Nucleus accumbens (tissue), 56 donors: ENCODE results near the gene PKDREJ.
"Not testable (repeated sequence)": the region's sequence is repeated elsewhere in the genome, so short reads cannot be mapped to it uniquely, and the experiment has no call there.

ENCODE experiments used
- DNase-seq, 56 donors: peaks; one replicate each; lab custom pipeline; 2025; lab: John Stamatoyannopoulos, UW

Gene PKDREJ

GRCh38 chr22:46272762-46273431 lies 9.8 kb upstream of the PKDREJ start:
- DNase-seq = no peak

GRCh38 chr22:46272196-46272595 lies 9.1 kb upstream of the PKDREJ start:
- no peak for DNase-seq

DNA sequence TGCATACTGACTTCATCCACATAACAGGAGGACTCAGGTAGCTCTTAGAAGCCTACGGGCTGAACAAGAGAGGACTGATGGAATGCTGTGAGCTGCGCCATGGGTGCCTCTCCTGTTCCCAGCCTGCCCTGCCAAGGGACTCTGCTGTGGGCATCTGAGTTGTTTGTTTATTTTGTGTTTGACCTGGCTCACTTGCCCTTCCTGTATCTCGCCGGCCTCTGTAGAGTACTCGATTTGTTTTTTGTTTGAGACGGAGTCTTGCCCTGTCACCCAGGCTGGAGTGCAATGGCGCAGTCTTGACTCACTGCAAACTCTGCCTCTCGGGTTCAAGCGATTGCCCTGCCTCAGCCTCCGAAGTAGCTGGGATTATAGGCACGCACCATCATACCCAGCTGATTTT lies 6.4 kb upstream of the PKDREJ start:
- no peak for DNase-seq

DNA sequence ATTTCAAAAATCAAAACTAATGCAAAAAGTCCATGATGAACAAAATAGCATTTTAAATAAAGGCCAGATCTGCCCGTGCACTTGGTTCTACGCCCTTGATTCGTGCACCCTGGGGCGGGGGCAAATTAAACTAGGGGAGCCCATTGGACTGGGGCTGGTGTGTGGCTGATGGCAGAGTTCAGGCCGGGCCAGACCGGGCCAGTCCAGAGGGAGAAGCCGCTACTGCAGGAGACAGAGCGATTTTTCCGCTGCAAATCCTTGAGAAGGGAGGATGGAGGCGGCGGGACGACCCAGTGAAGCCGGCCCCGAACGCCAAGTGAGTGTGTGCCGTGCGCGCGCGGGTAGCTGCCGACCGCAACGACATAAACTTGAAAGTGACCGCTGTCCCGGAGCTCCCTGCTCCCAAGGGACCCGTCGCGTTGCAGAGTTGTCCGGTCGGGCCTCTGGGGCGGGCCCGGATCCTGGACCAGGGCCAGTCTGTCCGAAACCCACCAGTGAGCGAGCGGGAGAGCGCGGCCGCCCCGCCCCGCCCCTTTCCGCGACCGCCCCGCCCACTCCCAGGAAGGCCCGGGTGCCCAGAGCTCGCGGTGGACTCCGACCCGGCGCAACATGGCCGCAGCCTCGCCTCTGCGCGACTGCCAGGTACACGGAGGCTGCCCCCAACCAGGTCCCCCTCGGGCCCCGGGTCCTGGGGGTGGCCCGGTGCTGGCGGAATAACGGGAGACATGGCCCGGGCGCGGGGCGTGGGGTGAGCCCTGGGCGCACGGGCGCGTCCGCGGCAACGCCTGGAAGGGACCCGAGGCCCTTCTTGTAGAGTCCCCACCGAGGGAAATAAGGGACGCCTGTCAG lies 4.5 kb upstream of the PKDREJ start, which contains the start of gene TTC38:
TSS of gene TTC38 (plus strand) at position 578 of the 849 bp plus-strand sequence. CDS start at position 610, 32 bp downstream.
- DNase-seq = peak in 55 of 56 donors; percentile 24 to 91 (median 77)

DNA sequence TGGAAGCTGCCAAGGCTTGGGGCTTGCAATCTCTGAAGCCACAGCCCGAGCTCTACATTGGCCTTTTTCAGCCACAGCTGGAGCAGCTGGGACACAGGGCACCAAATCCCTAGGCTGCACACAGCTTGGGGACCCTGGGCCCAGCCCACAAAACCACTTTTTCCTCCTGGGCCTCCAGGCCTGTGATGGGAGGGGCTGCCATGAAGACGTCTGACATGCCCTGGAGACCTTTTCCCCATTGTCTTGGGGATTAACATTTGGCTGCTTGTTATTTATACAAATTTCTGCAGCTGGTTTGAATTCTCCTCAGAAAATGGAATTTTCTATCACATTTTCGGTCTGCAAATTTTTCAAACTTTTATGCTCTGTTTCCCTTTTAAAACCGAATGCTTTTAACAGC lies 2.5 kb upstream of the PKDREJ start:
- DNase-seq = not testable (repeated sequence)

- DNase-seq = not testable (repeated sequence)
Measured at GRCh38 chr22:46264520-46264919, 1.4 kb upstream of the PKDREJ start.

GRCh38 chr22:46262449-46263215 lies 511 bp downstream of the PKDREJ start:
- DNase-seq = peak in 18 of 56 donors; percentile 4 to 39 (median 18)

GRCh38 chr22:46260038-46260437 lies 3.1 kb downstream of the PKDREJ start:
- no peak for DNase-seq

DNA sequence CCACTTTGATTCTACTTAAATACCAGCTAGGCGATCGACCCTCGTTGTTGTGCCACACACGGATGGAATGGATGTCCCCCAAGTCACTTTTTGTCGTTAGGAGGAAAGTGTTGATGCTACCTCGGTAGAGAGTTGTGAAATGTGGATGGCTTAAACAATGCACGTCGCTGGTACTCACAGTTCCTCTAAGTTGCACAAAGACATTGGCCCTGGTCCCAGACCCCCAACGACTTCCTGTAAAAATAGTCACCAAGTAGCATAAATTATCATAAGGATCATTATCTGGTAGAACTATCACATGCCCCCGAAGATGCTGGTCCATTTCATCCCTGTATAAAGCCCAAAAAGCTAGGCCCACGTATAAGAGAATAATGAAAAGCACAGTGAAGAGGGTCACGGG lies 3.8 kb downstream of the PKDREJ start:
- no peak for DNase-seq

DNA sequence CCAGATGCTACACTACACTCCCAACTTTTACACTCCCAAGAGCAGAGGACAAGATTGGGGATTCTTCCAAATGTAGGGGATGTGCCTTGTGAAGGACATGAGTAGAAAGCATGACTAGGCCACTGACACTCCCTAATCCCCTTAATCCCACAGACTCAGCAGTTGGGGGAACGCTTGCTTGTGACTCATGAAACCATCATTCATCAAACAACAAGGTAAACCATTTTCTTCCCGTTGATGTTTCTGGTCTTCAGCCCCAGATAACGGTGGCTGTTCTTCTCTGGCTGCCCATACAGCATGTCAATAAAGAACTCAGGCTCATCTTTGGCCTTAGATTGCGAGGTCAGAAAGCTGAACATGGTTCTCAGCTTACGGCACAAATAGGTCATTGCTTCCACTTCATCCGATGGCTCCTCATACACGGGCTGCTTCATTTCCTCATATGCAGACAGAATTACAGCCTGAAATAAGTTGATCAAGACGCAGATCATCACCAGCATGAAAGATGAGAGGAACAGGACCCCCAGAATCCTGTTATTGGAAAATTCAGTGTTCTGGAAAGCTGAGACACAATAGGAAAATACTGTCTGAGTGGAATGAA lies 6.7 kb downstream of the PKDREJ start:
- DNase-seq = no peak

- DNase-seq = no peak
Measured at GRCh38 chr22:46251816-46252380, 11.2 kb downstream of the PKDREJ start.

DNA sequence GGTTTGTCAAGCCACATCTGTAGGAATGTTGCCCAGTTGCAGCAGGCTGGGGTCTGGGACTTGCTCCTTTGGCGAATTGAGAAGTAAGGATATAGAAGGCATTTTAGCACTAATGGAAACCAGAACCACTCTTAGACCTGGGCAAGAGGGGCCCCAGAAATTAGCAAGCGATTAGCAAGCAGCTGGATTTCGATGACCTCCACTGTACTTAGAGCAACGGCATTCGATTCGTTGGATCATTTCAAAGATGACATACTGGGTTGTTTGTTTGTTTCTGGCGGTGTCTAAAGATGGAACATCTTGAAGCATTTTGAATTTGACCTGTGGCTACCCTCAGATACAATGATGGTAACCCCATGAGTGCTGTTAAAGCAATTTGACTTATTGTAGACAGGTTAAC lies 11.9 kb downstream of the PKDREJ start:
- no peak for DNase-seq

DNA sequence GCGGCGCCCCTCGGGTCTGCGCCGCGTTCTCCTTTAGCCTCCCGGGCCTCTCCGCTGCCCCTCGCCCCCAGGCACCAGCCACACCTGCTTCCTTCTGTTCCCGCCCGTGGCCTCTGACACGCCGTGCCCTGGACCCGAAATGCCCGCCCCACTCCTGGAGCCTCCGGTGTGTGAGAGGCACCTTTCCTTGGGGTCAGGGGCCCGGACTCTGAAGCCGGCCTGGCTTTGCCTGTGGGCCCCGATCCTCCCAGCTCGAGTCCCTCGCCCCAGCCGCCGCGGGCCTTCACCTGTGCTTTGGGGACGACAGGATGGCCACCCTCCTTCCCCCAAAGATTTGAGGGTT lies 12.4 kb downstream of the PKDREJ start:
- DNase-seq = peak in 2 of 56 donors; percentile 40 to 49

GRCh38 chr22:46250035-46250782 lies 12.9 kb downstream of the PKDREJ start, which contains the start of gene CDPF1:
CDPF1 (minus strand) TSS chr22:46250293; CDS start chr22:46248284, 2,009 bp downstream.
- DNase-seq = peak in 55 of 56 donors; percentile 47 to 93 (median 84)

GRCh38 chr22:46247443-46247975 lies 15.6 kb downstream of the PKDREJ start:
- no peak for DNase-seq

DNA sequence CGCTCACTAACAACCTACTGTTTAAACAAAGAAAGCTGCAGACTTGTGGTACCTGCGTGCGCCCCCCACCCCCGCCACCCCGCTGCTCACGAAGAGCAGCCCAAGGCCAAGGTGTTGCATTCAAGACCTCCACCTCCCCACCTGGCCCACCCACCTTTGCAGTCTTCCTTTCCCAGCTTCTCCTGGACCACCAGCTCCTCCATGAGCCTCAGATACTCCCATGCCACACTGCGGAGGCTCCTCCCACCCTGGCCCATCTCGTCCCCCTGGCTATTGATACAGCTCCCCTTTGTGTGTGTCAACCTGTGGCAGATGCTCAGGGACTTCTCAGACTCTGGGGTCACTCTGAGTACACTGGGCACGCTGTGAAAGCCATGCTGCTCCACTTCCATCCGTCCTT lies 17.0 kb downstream of the PKDREJ start:
- no peak for DNase-seq

GRCh38 chr22:46245511-46245910 lies 17.6 kb downstream of the PKDREJ start:
- peak in 37 of 56 donors; percentile 13 to 77 (median 41) for DNase-seq

GRCh38 chr22:46244771-46245170 lies 18.4 kb downstream of the PKDREJ start:
- no peak for DNase-seq

GRCh38 chr22:46242076-46242475 lies 21.1 kb downstream of the PKDREJ start:
- DNase-seq = no peak
